SH-SY5Y (cell line): Measurements from ENCODE around the gene RIMS3.

Experiments used
- GATA2 ChIP-seq: IDR thresholded peaks from 2 replicates; pipeline ENCODE4 v1.6.1; 2011; ENCODE audit warnings: mild to moderate bottlenecking, low read depth, low read length
- GATA3 ChIP-seq: IDR thresholded peaks from 2 replicates; pipeline ENCODE4 v1.6.1; 2011; ENCODE audit warnings: low read depth, mild to moderate bottlenecking, low read length, moderate library complexity

- TF ChIP-seq GATA3: no peak
- no peak for TF ChIP-seq GATA2
Observed at GRCh38 chr1:40649592-40649930, 15.9 kb downstream of the RIMS3 start.
